ENCODE results near the gene CCDC33.

CCDC33 gene

DNA sequence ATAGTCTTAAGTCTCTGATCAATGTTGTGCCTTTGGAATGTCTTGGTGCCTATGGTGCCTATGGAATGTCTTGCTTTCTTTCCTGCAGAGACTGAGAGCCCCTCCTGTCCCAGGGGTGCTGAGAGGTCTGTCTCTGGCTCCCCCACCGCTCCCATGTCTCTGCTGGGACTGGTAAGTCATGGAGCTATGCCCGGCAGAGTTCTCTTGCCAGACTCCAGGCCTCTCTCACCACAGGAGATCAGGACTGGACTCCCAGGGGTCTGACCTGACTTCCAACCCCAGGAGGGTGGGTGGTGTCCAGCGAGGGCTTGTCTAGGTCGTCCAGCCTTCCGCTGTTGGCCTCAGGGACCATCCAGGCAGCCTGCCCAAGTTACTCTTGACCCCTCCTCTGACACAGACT, 145.4 kb downstream of the CCDC33 start:
- Histone ChIP-seq H3K36me3 (ENCODE audit: control insufficient read depth, low read length) (no peaks in the 10 kb centered on the region), H4K20me1 (ENCODE audit: control insufficient read depth, insufficient read depth, low read depth, low read length) (peaks cover 7% of the 10 kb centered on the region), H3K27ac (ENCODE audit: low read depth, low read length) (no peak overlapping the region), H3F3A (ENCODE audit: control insufficient read depth, insufficient read depth) (no peaks in the 10 kb centered on the region), H3K27me3 (ENCODE audit: control insufficient read depth, low read length) (peaks cover 81% of the 10 kb centered on the region), H3K4me3 (ENCODE audit: low read length) (no peak overlapping the region), H3K9me3 (ENCODE audit: control insufficient read depth, insufficient read depth, low read length) (no peaks in the 10 kb centered on the region), H3K4me2 (ENCODE audit: low read length) (no peak overlapping the region), H3K79me2 (ENCODE audit: control insufficient read depth, low read length) (no peaks in the 10 kb centered on the region), H3K4me1 (ENCODE audit: control insufficient read depth, low read length) (peaks cover 28% of the 10 kb centered on the region), H3K9me2 (replicated peaks; ENCODE audit: control insufficient read depth, low read length) (no peaks in the 10 kb centered on the region)
- no peak for TF ChIP-seq EZH2phosphoT487 (IDR thresholded peaks at IDR 0.05; ENCODE audit: borderline replicate concordance, low read length)

- Histone ChIP-seq H4K20me1 (ENCODE audit: control insufficient read depth, insufficient read depth, low read depth, low read length) (peaks cover 13% of the 10 kb centered on the region), H3F3A (ENCODE audit: control insufficient read depth, insufficient read depth) (no peaks in the 10 kb centered on the region), H3K36me3 (ENCODE audit: control insufficient read depth, low read length) (no peaks in the 10 kb centered on the region), H3K4me1 (ENCODE audit: control insufficient read depth, low read length) (peaks cover 28% of the 10 kb centered on the region), H3K9me3 (ENCODE audit: control insufficient read depth, insufficient read depth, low read length) (no peaks in the 10 kb centered on the region), H3K4me2 (ENCODE audit: low read length) (no peak overlapping the region), H3K9me2 (replicated peaks; ENCODE audit: control insufficient read depth, low read length) (no peaks in the 10 kb centered on the region), H3K27me3 (ENCODE audit: control insufficient read depth, low read length) (peaks cover 83% of the 10 kb centered on the region), H3K4me3 (ENCODE audit: low read length) (no peak overlapping the region), H3K27ac (ENCODE audit: low read depth, low read length) (no peak overlapping the region), H3K79me2 (ENCODE audit: control insufficient read depth, low read length) (no peaks in the 10 kb centered on the region)
- TF ChIP-seq EZH2phosphoT487 (IDR thresholded peaks at IDR 0.05; ENCODE audit: borderline replicate concordance, low read length), result no peak
- TF ChIP-seq, protein P1, sequence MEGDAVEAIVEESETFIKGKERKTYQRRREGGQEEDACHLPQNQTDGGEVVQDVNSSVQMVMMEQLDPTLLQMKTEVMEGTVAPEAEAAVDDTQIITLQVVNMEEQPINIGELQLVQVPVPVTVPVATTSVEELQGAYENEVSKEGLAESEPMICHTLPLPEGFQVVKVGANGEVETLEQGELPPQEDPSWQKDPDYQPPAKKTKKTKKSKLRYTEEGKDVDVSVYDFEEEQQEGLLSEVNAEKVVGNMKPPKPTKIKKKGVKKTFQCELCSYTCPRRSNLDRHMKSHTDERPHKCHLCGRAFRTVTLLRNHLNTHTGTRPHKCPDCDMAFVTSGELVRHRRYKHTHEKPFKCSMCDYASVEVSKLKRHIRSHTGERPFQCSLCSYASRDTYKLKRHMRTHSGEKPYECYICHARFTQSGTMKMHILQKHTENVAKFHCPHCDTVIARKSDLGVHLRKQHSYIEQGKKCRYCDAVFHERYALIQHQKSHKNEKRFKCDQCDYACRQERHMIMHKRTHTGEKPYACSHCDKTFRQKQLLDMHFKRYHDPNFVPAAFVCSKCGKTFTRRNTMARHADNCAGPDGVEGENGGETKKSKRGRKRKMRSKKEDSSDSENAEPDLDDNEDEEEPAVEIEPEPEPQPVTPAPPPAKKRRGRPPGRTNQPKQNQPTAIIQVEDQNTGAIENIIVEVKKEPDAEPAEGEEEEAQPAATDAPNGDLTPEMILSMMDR (IDR thresholded peaks at IDR 0.05; ENCODE audit: low read depth, low read length, poor library complexity, severe bottlenecking), result peak; percentile 98
Observed at GRCh38 chr15:74382004-74382816, 146.1 kb downstream of the CCDC33 start.

DNA sequence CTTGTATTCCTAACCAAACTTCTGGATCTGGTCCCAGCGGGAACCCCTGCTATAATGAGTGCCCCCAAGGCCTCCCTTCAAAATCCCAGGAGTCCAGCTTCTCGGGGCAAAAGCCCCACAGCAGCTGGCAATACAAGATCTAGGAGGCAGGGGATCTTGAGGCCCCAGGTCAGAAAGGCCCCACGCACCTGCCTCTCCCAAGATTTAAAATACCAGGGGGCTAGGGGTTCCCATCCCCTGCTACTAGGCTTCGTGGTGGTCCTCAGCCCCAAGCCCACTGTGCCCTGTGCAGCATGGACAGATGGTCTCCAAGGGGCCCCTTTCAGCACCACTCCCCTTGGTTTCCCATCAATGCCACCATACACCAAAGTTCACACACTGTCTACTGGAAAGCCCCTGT, 147.2 kb downstream of the CCDC33 start:
- peaks cover 83% of the 10 kb centered on the region for H3K27me3 ChIP-seq (ENCODE audit: control insufficient read depth, low read length)
- peaks cover 28% of the 10 kb centered on the region for H3K4me1 ChIP-seq (ENCODE audit: control insufficient read depth, low read length)
- TF ChIP-seq EZH2phosphoT487 (IDR thresholded peaks at IDR 0.05; ENCODE audit: borderline replicate concordance, low read length), result no peak
- TF ChIP-seq, protein P1 (IDR thresholded peaks at IDR 0.05; ENCODE audit: low read depth, low read length, poor library complexity, severe bottlenecking), result no peak
- H4K20me1 ChIP-seq (ENCODE audit: control insufficient read depth, insufficient read depth, low read depth, low read length), result peaks cover 13% of the 10 kb centered on the region
- no peaks in the 10 kb centered on the region for H3F3A ChIP-seq (ENCODE audit: control insufficient read depth, insufficient read depth)
- H3K36me3 ChIP-seq (ENCODE audit: control insufficient read depth, low read length), result no peaks in the 10 kb centered on the region
- H3K79me2 ChIP-seq (ENCODE audit: control insufficient read depth, low read length), result no peaks in the 10 kb centered on the region
- no peaks in the 10 kb centered on the region for H3K9me3 ChIP-seq (ENCODE audit: control insufficient read depth, insufficient read depth, low read length)
- H3K4me3 ChIP-seq (ENCODE audit: low read length), result no peak overlapping the region
- no peak overlapping the region for H3K4me2 ChIP-seq (ENCODE audit: low read length)
- no peaks in the 10 kb centered on the region for H3K9me2 ChIP-seq (replicated peaks; ENCODE audit: control insufficient read depth, low read length)
- H3K27ac ChIP-seq (ENCODE audit: low read depth, low read length), result no peak overlapping the region

Measured in DOHH2 (cell line).